HepG2 (cell line): ENCODE measurements around the gene POMGNT2. TPM values are rescaled to one million over a fixed set of nuclear protein-coding genes. Genes with fewer than 3 reads are reported as not detected.

Experiments
- ERF ChIP-seq: IDR thresholded peaks from 2 replicates; pipeline ENCODE4 v1.6.1; 2018; ENCODE audit warnings: missing biosample characterization, missing genetic modification reagents
- ETV6 ChIP-seq: sonication (generic); formaldehyde crosslinking; conservative IDR thresholded peaks from 2 replicates; pipeline ENCODE4 v1.4.0; 2020; ENCODE audit warnings: missing genetic modification reagents
- FOXA1 ChIP-seq, 2 experiments: fragments of 450-650 bp in 1 of 2; sonication (generic) in 1 of 2; formaldehyde crosslinking in 1 of 2; IDR thresholded peaks; 2 replicates each; pipeline versions ENCODE4 v1.4.0 to v1.6.1; 2016 to 2020; ENCODE audit warnings: missing genetic modification reagents in 1 of 2
- FOXJ3 ChIP-seq: sonication (generic); formaldehyde crosslinking; IDR thresholded peaks from 2 replicates; pipeline ENCODE4 v1.4.0; 2020; ENCODE audit warnings: missing genetic modification reagents, mild to moderate bottlenecking, borderline replicate concordance
- FOXK1 ChIP-seq: sonication (generic); formaldehyde crosslinking; IDR thresholded peaks from 2 replicates; pipeline ENCODE4 v1.4.0; 2020; ENCODE audit warnings: low read depth, missing genetic modification reagents, borderline replicate concordance
- HNF1A ChIP-seq, 2 experiments: sonication (generic) in 1 of 2; formaldehyde crosslinking in 1 of 2; IDR thresholded peaks; 2 replicates each; pipeline versions ENCODE4 v1.4.0 to v1.6.1; 2016 to 2020; ENCODE audit warnings: borderline replicate concordance in 1 of 2, low read depth in 1 of 2, mild to moderate bottlenecking in 1 of 2, missing genetic modification reagents in 1 of 2
- HOMEZ ChIP-seq: IDR thresholded peaks from 2 replicates; pipeline ENCODE4 v1.6.1; 2016; ENCODE audit warnings: low read depth
- KLF12 ChIP-seq: sonication (generic); formaldehyde crosslinking; IDR thresholded peaks from 2 replicates; pipeline ENCODE4 v1.4.0; 2020; ENCODE audit warnings: missing genetic modification reagents, borderline replicate concordance
- MTERF4 ChIP-seq: sonication (generic); formaldehyde crosslinking; IDR thresholded peaks from 2 replicates; pipeline ENCODE4 v1.8.0; 2023; ENCODE audit warnings: mild to moderate bottlenecking, missing genetic modification reagents
- PAF1 ChIP-seq: IDR thresholded peaks from 2 replicates; pipeline ENCODE4 v1.6.1; 2016; ENCODE audit warnings: missing genetic modification reagents, missing compliant biosample characterization
- PITX1 ChIP-seq: sonication (generic); formaldehyde crosslinking; IDR thresholded peaks from 2 replicates; pipeline ENCODE4 v1.5.1; 2020; ENCODE audit warnings: mild to moderate bottlenecking, missing genetic modification reagents
- SPEN ChIP-seq: sonication (generic); formaldehyde crosslinking; IDR thresholded peaks from 2 replicates; pipeline ENCODE4 v1.5.1; 2020; ENCODE audit warnings: low read depth, mild to moderate bottlenecking, missing genetic modification reagents
- SRF ChIP-seq: IDR thresholded peaks from 2 replicates; pipeline ENCODE4 v1.6.1; 2011; ENCODE audit warnings: mild to moderate bottlenecking, low read depth, low read length, moderate library complexity
- ZNF253 ChIP-seq: sonication (generic); formaldehyde crosslinking; IDR thresholded peaks from 2 replicates; pipeline ENCODE4 v1.8.0; 2022; ENCODE audit warnings: mild to moderate bottlenecking, missing genetic modification reagents, borderline replicate concordance
- ZNF326 ChIP-seq: sonication (generic); formaldehyde crosslinking; IDR thresholded peaks from 2 replicates; pipeline ENCODE4 v1.4.0; 2020; ENCODE audit warnings: missing genetic modification reagents, borderline replicate concordance
- ZNF589 ChIP-seq: sonication (generic); formaldehyde crosslinking; conservative IDR thresholded peaks from 2 replicates; pipeline ENCODE4 v1.8.0; 2022; ENCODE audit warnings: mild to moderate bottlenecking, moderate library complexity, missing genetic modification reagents
- polyA plus RNA-seq, 8 experiments: library from polyadenylated mRNA; depleted of rRNA in 3 of 8; stranded (reverse) in 7 of 8; unstranded in 1 of 8; fragments of >200 nt; fragmentation: Illumina TruSeq in 4 of 8; extraction: Trizol in 4 of 8; gene quantifications; 2 replicates each; pipeline versions ENCODE4 v1.2.1 to v1.2.3, GENCODE V29; 2011 to 2016; ENCODE audit warnings: low read depth in 4 of 8, missing spikeins in 1 of 8, mixed read lengths in 1 of 8; ENCODE audit not compliant: insufficient read depth in 1 of 8
- total RNA-seq, 5 experiments: library from RNA; depleted of rRNA; stranded (reverse); fragments of >200 nt; fragmentation: Illumina TruSeq; extraction: Trizol; gene quantifications; 2 replicates each; pipeline ENCODE4 v1.2.3, GENCODE V29; 2016; ENCODE audit warnings: low read depth in 1 of 5
- TF ChIP-seq, protein P1 (sequence below): sonication (generic); formaldehyde crosslinking; IDR thresholded peaks from 2 replicates; pipeline ENCODE4 v1.5.1; 2020; ENCODE audit warnings: mild to moderate bottlenecking, moderate library complexity, missing genetic modification reagents
- TF ChIP-seq, protein P2 (sequence below): sonication (generic); formaldehyde crosslinking; IDR thresholded peaks from 2 replicates; pipeline ENCODE4 v1.4.0; 2020; ENCODE audit warnings: missing genetic modification reagents, borderline replicate concordance

The POMGNT2 gene
- total and polyA plus RNA-seq, 2 of the 13 experiments (the other 11 are each of a cell fraction or from before 2014, with no cell fraction given): 10.5 to 12.4 TPM

DNA sequence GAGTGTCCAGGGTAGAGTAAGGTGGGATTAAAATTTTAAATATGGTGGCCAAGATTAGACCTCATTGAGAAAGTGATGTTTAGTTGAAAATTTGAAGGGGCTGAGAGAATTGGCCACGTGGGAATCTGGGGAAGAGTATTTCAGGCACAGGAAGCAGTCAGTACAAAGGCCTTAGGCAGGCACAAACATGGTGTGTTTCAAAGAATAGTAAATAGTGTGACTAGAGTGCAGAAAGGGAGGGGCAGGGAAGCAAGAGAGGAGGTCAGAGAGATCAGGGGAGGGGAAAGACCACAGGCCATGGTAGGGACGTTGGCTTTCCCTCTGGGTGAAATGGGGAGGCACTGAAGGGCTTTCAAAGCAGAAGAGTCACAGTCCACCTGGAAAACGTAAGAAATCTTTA, 36.6 kb upstream of the POMGNT2 start (continued):
- TF ChIP-seq, protein P1, sequence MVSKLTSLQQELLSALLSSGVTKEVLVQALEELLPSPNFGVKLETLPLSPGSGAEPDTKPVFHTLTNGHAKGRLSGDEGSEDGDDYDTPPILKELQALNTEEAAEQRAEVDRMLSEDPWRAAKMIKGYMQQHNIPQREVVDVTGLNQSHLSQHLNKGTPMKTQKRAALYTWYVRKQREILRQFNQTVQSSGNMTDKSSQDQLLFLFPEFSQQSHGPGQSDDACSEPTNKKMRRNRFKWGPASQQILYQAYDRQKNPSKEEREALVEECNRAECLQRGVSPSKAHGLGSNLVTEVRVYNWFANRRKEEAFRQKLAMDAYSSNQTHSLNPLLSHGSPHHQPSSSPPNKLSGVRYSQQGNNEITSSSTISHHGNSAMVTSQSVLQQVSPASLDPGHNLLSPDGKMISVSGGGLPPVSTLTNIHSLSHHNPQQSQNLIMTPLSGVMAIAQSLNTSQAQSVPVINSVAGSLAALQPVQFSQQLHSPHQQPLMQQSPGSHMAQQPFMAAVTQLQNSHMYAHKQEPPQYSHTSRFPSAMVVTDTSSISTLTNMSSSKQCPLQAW (CRISPR knock-in tag): peak; percentile 82; the same call in 1 of the 2 replicates
- TF ChIP-seq ZNF326 (CRISPR knock-in tag) (no peak), HOMEZ (CRISPR knock-in tag) (peak; percentile 58; the same call in 1 of the 2 replicates), SRF (no peak), FOXJ3 (CRISPR knock-in tag) (no peak), PAF1 (CRISPR knock-in tag) (no peak), ETV6 (no peak), HNF1A (IDR thresholded peaks at IDR 0.05; ENCODE audit: low read depth) (peak; percentile 43; the same call in 1 of the 2 replicates), HNF1A (CRISPR knock-in tag; IDR thresholded peaks at IDR 0.05; ENCODE audit: borderline replicate concordance) (no peak; the same call in 1 of the 2 replicates), ERF (CRISPR knock-in tag) (peak; percentile 55; the same call in 1 of the 2 replicates), ZNF253 (CRISPR knock-in tag) (no peak), MTERF4 (CRISPR knock-in tag) (no peak), SPEN (CRISPR knock-in tag) (peak; percentile 59; the same call in 1 of the 2 replicates), KLF12 (CRISPR knock-in tag) (no peak), ZNF589 (CRISPR knock-in tag) (no peak), FOXA1 (IDR thresholded peaks at IDR 0.05) (no peak), FOXA1 (CRISPR knock-in tag; IDR thresholded peaks at IDR 0.05) (peak; percentile 49; the same call in 1 of the 2 replicates), PITX1 (CRISPR knock-in tag) (peak; percentile 32; the same call in 1 of the 2 replicates), FOXK1 (CRISPR knock-in tag) (peak; percentile 68; the same call in 1 of the 2 replicates)
- TF ChIP-seq, protein P2, sequence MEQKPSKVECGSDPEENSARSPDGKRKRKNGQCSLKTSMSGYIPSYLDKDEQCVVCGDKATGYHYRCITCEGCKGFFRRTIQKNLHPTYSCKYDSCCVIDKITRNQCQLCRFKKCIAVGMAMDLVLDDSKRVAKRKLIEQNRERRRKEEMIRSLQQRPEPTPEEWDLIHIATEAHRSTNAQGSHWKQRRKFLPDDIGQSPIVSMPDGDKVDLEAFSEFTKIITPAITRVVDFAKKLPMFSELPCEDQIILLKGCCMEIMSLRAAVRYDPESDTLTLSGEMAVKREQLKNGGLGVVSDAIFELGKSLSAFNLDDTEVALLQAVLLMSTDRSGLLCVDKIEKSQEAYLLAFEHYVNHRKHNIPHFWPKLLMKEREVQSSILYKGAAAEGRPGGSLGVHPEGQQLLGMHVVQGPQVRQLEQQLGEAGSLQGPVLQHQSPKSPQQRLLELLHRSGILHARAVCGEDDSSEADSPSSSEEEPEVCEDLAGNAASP (CRISPR knock-in tag): peak; percentile 40; the same call in 1 of the 2 replicates
